Stimulated activated CD4-positive, alpha-beta T cell treated with anti-CD3 and anti-CD28 coated beads, Interleukin-15, amount 100 ng/mL, for 24 hours (primary cell): ENCODE measurements around the gene SYT7.

Source experiments
- DNase-seq: peaks from one replicate; pipeline ENCODE4 v3.0.0-alpha.2; 2020

The SYT7 gene

GRCh38 chr11:61579676-61580270 lies 1.1 kb downstream of the SYT7 start:
- DNase-seq = no peak

- DNase-seq = no peak
Measured at GRCh38 chr11:61578819-61579675, 1.8 kb downstream of the SYT7 start.

GRCh38 chr11:61577383-61578118 lies 3.3 kb downstream of the SYT7 start:
- DNase-seq = no peak

- DNase-seq = no peak
Measured at GRCh38 chr11:61575886-61576861, 4.7 kb downstream of the SYT7 start.

- no peak for DNase-seq
Measured at GRCh38 chr11:61574611-61575010, 6.3 kb downstream of the SYT7 start.

GRCh38 chr11:61572913-61573312 lies 8.0 kb downstream of the SYT7 start:
- DNase-seq = no peak

- no peak for DNase-seq
Measured at GRCh38 chr11:61571869-61572268, 9.0 kb downstream of the SYT7 start.

GRCh38 chr11:61571337-61571736 lies 9.5 kb downstream of the SYT7 start:
- no peak for DNase-seq

GRCh38 chr11:61569701-61570100 lies 11.2 kb downstream of the SYT7 start:
- no peak for DNase-seq

- DNase-seq = no peak
Measured at GRCh38 chr11:61569018-61569417, 11.9 kb downstream of the SYT7 start.

GRCh38 chr11:61567286-61568061 lies 13.4 kb downstream of the SYT7 start:
- DNase-seq = peak; percentile 85

- no peak for DNase-seq
Measured at GRCh38 chr11:61564936-61565696, 15.8 kb downstream of the SYT7 start.

- DNase-seq = no peak
Measured at GRCh38 chr11:61560751-61561150, 20.1 kb downstream of the SYT7 start.

GRCh38 chr11:61556621-61557020 lies 24.3 kb downstream of the SYT7 start:
- no peak for DNase-seq

GRCh38 chr11:61555978-61556377 lies 24.9 kb downstream of the SYT7 start:
- DNase-seq = no peak

GRCh38 chr11:61555051-61555969 lies 25.6 kb downstream of the SYT7 start:
- DNase-seq = no peak

GRCh38 chr11:61554172-61554988 lies 26.5 kb downstream of the SYT7 start:
- DNase-seq = peak; percentile 20

GRCh38 chr11:61553373-61554171 lies 27.3 kb downstream of the SYT7 start:
- DNase-seq = no peak
